Upper lobe of left lung (tissue), 4 donors: Measurements from ENCODE around the gene BECN2.

Experiments
- EP300 ChIP-seq, 4 donors: sonication (generic); formaldehyde crosslinking; IDR thresholded peaks; one replicate each; pipeline ENCODE4 v1.5.1; 2017; ENCODE audit warnings: antibody characterized with exemption in 4 of 4, control low read depth in 2 of 4
- POLR2A ChIP-seq, 4 donors: fragments of 450-650 bp; IDR thresholded peaks; one replicate each; pipeline ENCODE4 v1.5.1; 2016 to 2017; ENCODE audit warnings: antibody characterized with exemption in 4 of 4, mild to moderate bottlenecking in 2 of 4
- POLR2AphosphoS5 ChIP-seq, 2 donors: sonication (generic); formaldehyde crosslinking; IDR thresholded peaks; one replicate each; pipeline ENCODE4 v1.5.1; 2017; ENCODE audit warnings: antibody characterized with exemption in 2 of 2
- TF ChIP-seq, protein P1 (sequence below), 6 experiments: fragments of 450-650 bp in 4 of 6; fragments of 200-600 bp in 2 of 6; sonication (generic) in 2 of 6; IDR thresholded peaks; one replicate each; pipeline ENCODE4 v1.5.1; 2016 to 2019; ENCODE audit warnings: antibody characterized with exemption in 6 of 6

GRCh38 chr1:242002510-242002909 lies 44.9 kb downstream of the BECN2 start:
- TF ChIP-seq, protein P1, sequence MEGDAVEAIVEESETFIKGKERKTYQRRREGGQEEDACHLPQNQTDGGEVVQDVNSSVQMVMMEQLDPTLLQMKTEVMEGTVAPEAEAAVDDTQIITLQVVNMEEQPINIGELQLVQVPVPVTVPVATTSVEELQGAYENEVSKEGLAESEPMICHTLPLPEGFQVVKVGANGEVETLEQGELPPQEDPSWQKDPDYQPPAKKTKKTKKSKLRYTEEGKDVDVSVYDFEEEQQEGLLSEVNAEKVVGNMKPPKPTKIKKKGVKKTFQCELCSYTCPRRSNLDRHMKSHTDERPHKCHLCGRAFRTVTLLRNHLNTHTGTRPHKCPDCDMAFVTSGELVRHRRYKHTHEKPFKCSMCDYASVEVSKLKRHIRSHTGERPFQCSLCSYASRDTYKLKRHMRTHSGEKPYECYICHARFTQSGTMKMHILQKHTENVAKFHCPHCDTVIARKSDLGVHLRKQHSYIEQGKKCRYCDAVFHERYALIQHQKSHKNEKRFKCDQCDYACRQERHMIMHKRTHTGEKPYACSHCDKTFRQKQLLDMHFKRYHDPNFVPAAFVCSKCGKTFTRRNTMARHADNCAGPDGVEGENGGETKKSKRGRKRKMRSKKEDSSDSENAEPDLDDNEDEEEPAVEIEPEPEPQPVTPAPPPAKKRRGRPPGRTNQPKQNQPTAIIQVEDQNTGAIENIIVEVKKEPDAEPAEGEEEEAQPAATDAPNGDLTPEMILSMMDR (IDR thresholded peaks at IDR 0.05): no peak
- TF ChIP-seq EP300 (IDR thresholded peaks at IDR 0.05) (no peak), POLR2A (IDR thresholded peaks at IDR 0.05) (no peak), POLR2AphosphoS5 (IDR thresholded peaks at IDR 0.05) (no peak)
